ENCODE data around the gene FBXO48. TPM values are rescaled to one million over a fixed set of nuclear protein-coding genes. Genes with fewer than 3 reads are reported as not detected.

FBXO48 gene
- polyA plus RNA-seq, 1 of the 3 experiments (the other 2 are of a cell fraction): 0.30 TPM

GRCh38 chr2:68418855-68419254 lies 48.2 kb downstream of the FBXO48 start:
- WGBS (ENCODE audit: low lambda C conversion rate): 57% methylated on average over 1 of the region's 3 CpGs
- CTCF ChIA-PET: interaction anchor here (1.0 to 1.9 kb wide), 3 partner anchors 20 to 296 kb away, joined by 4 to 6 read pairs (median 6); no protein-coding TSS in a partner anchor

More at GRCh38 chr2:68418855-68419254, 48.2 kb downstream of the FBXO48 start:
- Histone ChIP-seq H3K9me2 (no peaks in the 10 kb centered on the region), H4K20me1 (ENCODE audit: insufficient read depth) (no peaks in the 10 kb centered on the region), H3K9ac (no peak overlapping the region), H3K4me1 (ENCODE audit: control insufficient read depth in 1 of 2, insufficient read depth in 2 of 2, low read depth in 1 of 2, low read length in 1 of 2) (no peaks in the 10 kb centered on the region; a peak in 1 of 4 replicates), H3K9me3 (no peaks in the 10 kb centered on the region), H2AFZ (ENCODE audit: low read depth) (no peak overlapping the region), H3K27me3 (ENCODE audit: insufficient read depth) (no peaks in the 10 kb centered on the region; the same call in 1 of the 2 replicates), H3F3A (replicated peaks; ENCODE audit: insufficient read depth) (no peaks in the 10 kb centered on the region), H3K79me2 (ENCODE audit: insufficient read depth) (no peaks in the 10 kb centered on the region), H3K4me2 (no peak overlapping the region), H3K4me3 (ENCODE audit: low read depth in 2 of 2, low read length in 1 of 2) (no peak overlapping the region), H3K36me3 (replicated peaks in 1 of 2; ENCODE audit: control insufficient read depth in 1 of 2, insufficient read depth in 2 of 2, low read length in 1 of 2) (no peaks in the 10 kb centered on the region), H3K27ac (ENCODE audit: low read depth in 2 of 2, low read length in 1 of 2) (no peak overlapping the region)
- DNase-seq: no peak
- POLR2A ChIA-PET: no interaction called here
- TF ChIP-seq EZH2phosphoT487 (IDR thresholded peaks at IDR 0.05; ENCODE audit: borderline replicate concordance, low read depth) (no peak), GABPA (IDR thresholded peaks at IDR 0.05; ENCODE audit: low read depth) (no peak), TEAD4 (IDR thresholded peaks at IDR 0.05; ENCODE audit: borderline replicate concordance, insufficient read depth) (no peak), MXI1 (IDR thresholded peaks at IDR 0.05; ENCODE audit: low read depth, low read length) (no peak), REST (IDR thresholded peaks at IDR 0.05; ENCODE audit: low read depth, low read length) (no peak), ZBTB33 (IDR thresholded peaks at IDR 0.05; ENCODE audit: borderline replicate concordance, low read depth) (no peak), FOSL2 (IDR thresholded peaks at IDR 0.05; ENCODE audit: borderline replicate concordance, low read depth) (no peak), YY1 (IDR thresholded peaks at IDR 0.05; ENCODE audit: low read depth) (no peak), MAX (IDR thresholded peaks at IDR 0.05; ENCODE audit: low read depth) (no peak), FOXM1 (IDR thresholded peaks at IDR 0.05; ENCODE audit: low read depth) (no peak), JUND (IDR thresholded peaks at IDR 0.05) (no peak), RCOR1 (IDR thresholded peaks at IDR 0.05; ENCODE audit: low read length) (no peak), RFX5 (IDR thresholded peaks at IDR 0.05; ENCODE audit: low read length) (no peak), EP300 (IDR thresholded peaks at IDR 0.05; ENCODE audit: borderline replicate concordance in 1 of 2, low read depth in 1 of 2, low read length in 1 of 2) (no peak), TAF1 (IDR thresholded peaks at IDR 0.05; ENCODE audit: borderline replicate concordance, low read depth, low read length) (no peak), NRF1 (IDR thresholded peaks at IDR 0.05; ENCODE audit: low read depth, low read length) (no peak), RXRA (IDR thresholded peaks at IDR 0.05; ENCODE audit: borderline replicate concordance, low read depth) (no peak), TCF12 (IDR thresholded peaks at IDR 0.05) (no peak)

All from SK-N-SH (cell line).